HG03558 (cell line): ENCODE data around the gene TMEM179.

ENCODE experiments used
- ATAC-seq: cut with Tn5 transposase; IDR thresholded peaks from one replicate; pipeline ENCODE4 v1.9.1; 2021; ENCODE audit warnings: moderate number of reproducible peaks; ENCODE audit not compliant: unreplicated experiment; ENCODE audit errors: extremely low read depth

TMEM179 gene

GRCh38 chr14:104548802-104549535 is 55.6 kb downstream of the TMEM179 start:
- no peak for ATAC-seq

- no peak for ATAC-seq
Observed at GRCh38 chr14:104547998-104548700, 56.4 kb downstream of the TMEM179 start.

- ATAC-seq, result no peak
Observed at GRCh38 chr14:104547310-104547997, 57.1 kb downstream of the TMEM179 start.

GRCh38 chr14:104546591-104547309 is 57.8 kb downstream of the TMEM179 start:
- ATAC-seq, result no peak

- ATAC-seq, result no peak
Observed at GRCh38 chr14:104545942-104546501, 58.5 kb downstream of the TMEM179 start.

GRCh38 chr14:104545151-104545941 is 59.2 kb downstream of the TMEM179 start:
- no peak for ATAC-seq

GRCh38 chr14:104544362-104544961 is 60.1 kb downstream of the TMEM179 start:
- ATAC-seq, result no peak

GRCh38 chr14:104542871-104543830 is 61.4 kb downstream of the TMEM179 start:
- ATAC-seq, result no peak

GRCh38 chr14:104541905-104542465 is 62.6 kb downstream of the TMEM179 start:
- no peak for ATAC-seq
